GM12892 (cell line): ENCODE results near the gene CYP2J2.

Experiments
- POLR2A ChIP-seq: IDR thresholded peaks from 2 replicates; pipeline ENCODE4 v1.6.1; 2011; ENCODE audit warnings: low read depth, low read length, control low read depth
- POLR2AphosphoS5 ChIP-seq: IDR thresholded peaks from 2 replicates; pipeline ENCODE4 v1.6.1; 2011; ENCODE audit warnings: low read depth, low read length, control low read depth
- TAF1 ChIP-seq: IDR thresholded peaks from 2 replicates; pipeline ENCODE4 v1.6.1; 2011; ENCODE audit warnings: low read depth, mild to moderate bottlenecking, control low read depth, low read length, borderline replicate concordance

GRCh38 chr1:59971464-59971911, 44.9 kb upstream of the CYP2J2 start:
- no peak for TF ChIP-seq POLR2AphosphoS5
- TF ChIP-seq POLR2A, result no peak
- TF ChIP-seq TAF1, result no peak
